ENCODE measurements around the gene UBA1. TPM values are rescaled to one million over a fixed set of nuclear protein-coding genes. Genes with fewer than 3 reads are reported as not detected.

UBA1 gene
- total RNA-seq, 1 experiment from 2014 or later, result 169 TPM

- no peak for DNase-seq (ENCODE audit: low spot score)
Measured at GRCh38 chrX:47187106-47187677, 6.4 kb upstream of the UBA1 start.

- no peak for DNase-seq (ENCODE audit: low spot score)
Measured at GRCh38 chrX:47189906-47190305, 3.7 kb upstream of the UBA1 start.

GRCh38 chrX:47190445-47191269 lies 3.0 kb upstream of the UBA1 start:
- peak; percentile 84 for DNase-seq (ENCODE audit: low spot score)

GRCh38 chrX:47191331-47191730 lies 2.3 kb upstream of the UBA1 start:
- no peak for DNase-seq (ENCODE audit: low spot score)

GRCh38 chrX:47191806-47192401 lies 1.7 kb upstream of the UBA1 start:
- DNase-seq (ENCODE audit: low spot score), result no peak

- DNase-seq (ENCODE audit: low spot score), result no peak
Measured at GRCh38 chrX:47194194-47194787, 662 bp downstream of the UBA1 start.

- no peak for DNase-seq (ENCODE audit: low spot score)
Measured at GRCh38 chrX:47196098-47196497, 2.5 kb downstream of the UBA1 start.

- DNase-seq (ENCODE audit: low spot score), result no peak
Measured at GRCh38 chrX:47197526-47197925, 3.9 kb downstream of the UBA1 start.

GRCh38 chrX:47198026-47198686 lies 4.5 kb downstream of the UBA1 start:
- DNase-seq (ENCODE audit: low spot score), result peak; percentile 29

GRCh38 chrX:47198687-47199080 lies 5.1 kb downstream of the UBA1 start:
- DNase-seq (ENCODE audit: low spot score), result no peak

GRCh38 chrX:47199286-47199685 lies 5.7 kb downstream of the UBA1 start:
- DNase-seq (ENCODE audit: low spot score), result no peak

- peak; percentile 71 for DNase-seq (ENCODE audit: low spot score)
Measured at GRCh38 chrX:47200385-47201150, 6.9 kb downstream of the UBA1 start.

- DNase-seq (ENCODE audit: low spot score), result no peak
Measured at GRCh38 chrX:47201345-47201944, 7.8 kb downstream of the UBA1 start.

- no peak for DNase-seq (ENCODE audit: low spot score)
Measured at GRCh38 chrX:47202316-47202715, 8.7 kb downstream of the UBA1 start.

- DNase-seq (ENCODE audit: low spot score), result no peak
Measured at GRCh38 chrX:47202877-47203276, 9.2 kb downstream of the UBA1 start.

GRCh38 chrX:47204970-47205369 lies 11.3 kb downstream of the UBA1 start:
- no peak for DNase-seq (ENCODE audit: low spot score)

GRCh38 chrX:47206316-47206715 lies 12.7 kb downstream of the UBA1 start:
- DNase-seq (ENCODE audit: low spot score), result peak; percentile 22

- DNase-seq (ENCODE audit: low spot score), result no peak
Measured at GRCh38 chrX:47208108-47208507, 14.5 kb downstream of the UBA1 start.

- DNase-seq (ENCODE audit: low spot score), result no peak
Measured at GRCh38 chrX:47209508-47210238, 16.0 kb downstream of the UBA1 start.

Data from A172 (cell line).